Activated T-helper 1 cell treated with anti-CD3 and anti-CD28 coated beads, Interleukin-12 subunit alpha, Interleukin-12 subunit beta, Interleukin-2, Interleukin-4 antibody, amounts not matched to agents 30 ng/mL and 10 ng/mL and 1 ng/mL, durations not matched to agents 14 hours and 24 hours and 36 hours (primary cell): ENCODE measurements around the gene CDH23. TPM values are rescaled to one million over a fixed set of nuclear protein-coding genes. Genes with fewer than 3 reads are reported as not detected.
A peak's percentile ranks its signal among the peaks of the same experiment; 100 is the strongest.

Source experiments
- DNase-seq: peaks from one replicate; pipeline ENCODE4 v3.0.0; 2021; ENCODE audit warnings: low spot score
- H3K27ac Mint-ChIP-seq: one replicate; pipeline ENCODE4 v1.8.0; 2021; ENCODE audit warnings: mild to moderate bottlenecking, mixed read lengths
- H3K27me3 Mint-ChIP-seq: one replicate; pipeline ENCODE4 v1.8.0; 2022; ENCODE audit warnings: mild to moderate bottlenecking, moderate library complexity, mixed read lengths; ENCODE audit not compliant: insufficient read depth
- H3K36me3 Mint-ChIP-seq: one replicate; pipeline ENCODE4 v1.8.0; 2021; ENCODE audit warnings: low read depth, mixed read lengths
- H3K4me1 Mint-ChIP-seq: one replicate; pipeline ENCODE4 v1.8.0; 2021; ENCODE audit warnings: low read depth, mixed read lengths
- H3K4me3 Mint-ChIP-seq: one replicate; pipeline ENCODE4 v1.8.0; 2021; ENCODE audit warnings: mild to moderate bottlenecking, moderate library complexity, mixed read lengths
- H3K9me3 Mint-ChIP-seq: one replicate; pipeline ENCODE4 v1.8.0; 2021; ENCODE audit warnings: mixed read lengths
- intact Hi-C: fragments of 100-400 bp; cut with micrococcal nuclease; formaldehyde crosslinking; loops from one replicate; pipeline ENCODE4 v1.15.1; 2024
- total RNA-seq: library from RNA; stranded (reverse); gene quantifications from 2 replicates; pipeline ENCODE4 v1.2.3, GENCODE V29; 2022

CDH23 gene
- total RNA-seq, 1 donor from 2014 or later, result 0.57 TPM

DNA sequence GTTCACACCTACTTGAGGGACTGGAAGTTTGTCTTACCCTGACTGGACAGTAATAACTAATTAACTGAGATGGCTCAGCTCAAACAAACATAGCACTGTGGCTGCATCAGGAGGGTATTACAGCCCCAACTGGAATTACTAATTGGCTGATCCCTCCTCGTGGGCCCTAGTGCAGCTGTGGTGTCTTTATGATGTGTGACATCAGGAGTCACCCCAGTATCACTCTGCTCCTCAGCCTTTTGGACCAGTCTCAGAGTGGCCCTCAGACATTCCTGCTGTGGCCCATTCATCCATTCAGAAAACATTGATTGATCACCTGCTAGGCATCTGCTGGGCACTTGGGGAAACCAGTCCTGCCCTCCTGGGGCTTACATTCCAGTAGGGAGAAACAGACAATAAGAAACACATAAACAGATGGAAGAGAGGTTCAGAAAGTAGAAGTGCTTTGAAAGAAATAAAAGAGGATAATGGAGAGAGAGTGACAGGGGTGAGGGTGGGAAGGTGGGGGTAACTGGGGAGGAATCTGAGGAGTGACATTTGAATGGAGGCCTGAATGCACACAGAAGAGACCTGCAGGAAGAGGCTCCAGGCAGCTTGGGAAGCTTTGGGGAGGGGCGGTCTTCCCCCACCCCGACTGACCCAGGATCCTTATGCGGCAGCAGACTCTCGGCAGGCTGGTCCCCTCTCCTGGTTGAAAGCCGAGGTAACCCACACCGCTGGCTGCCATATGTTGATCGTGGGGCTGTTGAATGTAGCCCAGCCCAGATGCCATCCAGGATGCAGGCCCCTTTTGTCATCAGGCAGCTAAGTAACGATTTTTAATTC, 209.7 kb downstream of the CDH23 start:
- H3K4me3 Mint-ChIP-seq, result no peak overlapping the region
- no peak overlapping the region for H3K27ac Mint-ChIP-seq
- no peaks in the 10 kb centered on the region for H3K27me3 Mint-ChIP-seq
- H3K9me3 Mint-ChIP-seq, result no peaks in the 10 kb centered on the region
- intact Hi-C loops, result no loop called here
- no peak for DNase-seq
- no peaks in the 10 kb centered on the region for H3K36me3 Mint-ChIP-seq
- peaks cover 6% of the 10 kb centered on the region for H3K4me1 Mint-ChIP-seq

DNA sequence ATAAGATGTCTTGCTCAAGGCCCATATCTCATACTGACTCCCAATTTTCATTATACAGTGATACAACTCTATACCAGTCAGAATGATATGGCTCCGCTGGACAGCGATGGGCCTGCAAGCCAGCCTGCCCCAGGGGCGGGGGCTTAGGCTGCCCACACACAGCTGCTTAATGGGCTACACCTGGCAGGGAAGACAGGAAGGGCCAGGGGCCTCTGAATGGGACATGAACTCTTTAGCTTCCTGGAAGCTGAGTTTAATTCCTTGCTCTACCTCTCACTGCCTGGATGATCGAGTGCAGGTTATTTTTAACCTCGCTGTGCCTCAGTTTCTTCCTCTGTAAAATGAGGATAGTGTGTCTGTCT, 210.3 kb downstream of the CDH23 start:
- Mint-ChIP-seq H3K27me3 (peaks cover 2% of the 10 kb centered on the region), H3K4me3 (no peak overlapping the region), H3K36me3 (no peaks in the 10 kb centered on the region), H3K4me1 (peaks cover 5% of the 10 kb centered on the region), H3K27ac (no peak overlapping the region), H3K9me3 (no peaks in the 10 kb centered on the region)
- no peak for DNase-seq
- intact Hi-C loops, result no loop called here

DNA sequence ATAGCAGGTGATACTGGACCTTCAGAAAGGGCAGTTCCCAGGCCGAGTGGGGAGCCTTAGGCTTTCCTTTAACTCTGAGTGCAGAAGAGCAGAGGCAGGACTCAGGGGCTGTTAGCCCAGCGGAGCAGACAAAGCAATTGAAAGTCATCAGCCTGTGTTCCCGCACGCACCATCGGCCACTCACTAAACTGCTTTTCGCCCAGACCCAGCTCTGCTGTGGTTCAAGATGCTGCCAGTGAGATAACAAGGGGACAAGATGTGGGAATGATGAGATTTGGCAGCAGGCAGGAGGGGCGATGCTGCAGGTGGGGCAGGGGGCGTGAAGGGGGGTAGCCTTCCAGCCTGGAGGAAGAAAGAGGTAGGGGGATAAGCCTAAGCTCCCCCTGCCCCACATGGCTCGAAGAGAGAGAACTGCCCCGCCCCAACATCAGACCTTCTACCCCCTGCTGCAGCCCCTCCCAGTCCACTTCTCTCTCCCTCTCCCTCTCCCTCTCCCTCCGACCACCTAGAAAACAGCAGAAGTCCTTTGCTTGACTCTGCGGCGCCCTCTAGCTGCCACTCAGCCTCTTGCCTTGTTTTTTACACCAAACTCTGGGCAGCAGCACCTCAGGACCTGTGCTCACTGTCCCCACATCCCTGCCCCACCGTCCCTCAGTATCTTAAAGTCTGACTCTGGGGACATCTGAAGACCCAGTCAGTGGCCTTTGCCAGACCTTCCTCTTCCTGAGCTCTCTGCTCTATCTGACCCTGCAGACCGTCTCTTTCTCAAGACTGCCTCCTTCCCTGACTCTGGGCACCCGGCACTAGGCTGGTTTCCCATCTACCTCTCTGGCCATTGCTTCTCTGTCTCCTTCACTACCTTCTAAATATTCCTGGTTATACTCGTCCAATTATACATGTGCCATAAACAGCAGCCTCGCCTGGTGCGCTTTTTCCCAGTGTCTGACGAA, 212.4 kb downstream of the CDH23 start:
- H3K9me3 Mint-ChIP-seq, result no peaks in the 10 kb centered on the region
- peak; percentile 35 for DNase-seq
- peaks cover 5% of the 10 kb centered on the region for H3K4me1 Mint-ChIP-seq
- peaks cover 4% of the 10 kb centered on the region for H3K27me3 Mint-ChIP-seq
- H3K27ac Mint-ChIP-seq, result no peak overlapping the region
- H3K4me3 Mint-ChIP-seq, result no peak overlapping the region
- intact Hi-C loops, result loop anchor here (1.0 kb wide), 3 partner anchors 123 to 295 kb away; no protein-coding TSS in a partner anchor
- no peaks in the 10 kb centered on the region for H3K36me3 Mint-ChIP-seq

DNA sequence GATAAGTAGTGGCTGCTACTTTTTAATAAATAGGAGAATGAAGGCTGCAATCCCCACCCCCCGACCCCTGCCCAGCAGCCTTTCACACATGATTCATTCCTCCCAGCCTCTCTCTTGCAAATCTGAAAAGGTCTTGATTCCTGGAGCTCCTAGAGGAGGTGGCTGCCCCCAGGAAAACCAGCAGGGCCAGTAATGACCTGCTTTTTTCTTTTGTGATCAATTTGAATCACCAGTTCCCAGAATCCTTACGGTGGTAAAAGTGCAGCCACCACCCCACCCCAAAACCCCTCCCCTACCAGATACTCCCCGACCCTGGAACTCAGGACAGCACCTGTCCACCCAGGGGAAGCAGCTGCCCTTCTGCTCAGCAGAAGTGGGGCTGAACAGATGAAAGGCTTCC, 213.9 kb downstream of the CDH23 start:
- H3K27me3 Mint-ChIP-seq, result peaks cover 4% of the 10 kb centered on the region
- H3K27ac Mint-ChIP-seq, result no peak overlapping the region
- H3K4me3 Mint-ChIP-seq, result no peak overlapping the region
- H3K9me3 Mint-ChIP-seq, result no peaks in the 10 kb centered on the region
- intact Hi-C loops, result no loop called here
- no peaks in the 10 kb centered on the region for H3K36me3 Mint-ChIP-seq
- no peak for DNase-seq
- H3K4me1 Mint-ChIP-seq, result no peaks in the 10 kb centered on the region

DNA sequence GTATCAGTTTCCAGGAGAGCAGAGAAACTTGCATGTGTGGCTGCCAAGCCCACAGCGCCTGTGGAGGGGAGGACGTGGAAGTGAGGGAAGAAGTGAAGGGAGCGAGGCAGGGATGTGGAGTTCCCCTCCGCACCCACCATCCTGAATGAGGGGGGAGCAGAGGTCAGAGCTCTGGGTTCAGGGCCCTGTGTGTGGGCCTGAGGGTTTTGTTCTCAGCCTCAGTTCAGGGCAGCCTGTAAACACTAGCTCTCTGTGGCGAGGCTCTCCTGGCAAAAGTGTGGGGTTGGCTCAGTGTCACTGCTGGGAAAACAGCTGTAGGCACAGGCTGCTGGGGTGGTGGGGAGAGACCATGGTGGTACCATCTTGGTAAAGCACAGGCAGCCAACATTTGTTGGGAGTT, 214.4 kb downstream of the CDH23 start:
- Mint-ChIP-seq H3K36me3 (no peaks in the 10 kb centered on the region), H3K9me3 (no peaks in the 10 kb centered on the region), H3K4me3 (no peak overlapping the region), H3K4me1 (no peaks in the 10 kb centered on the region), H3K27ac (no peak overlapping the region), H3K27me3 (peaks cover 4% of the 10 kb centered on the region)
- no peak for DNase-seq
- intact Hi-C loops, result no loop called here

DNA sequence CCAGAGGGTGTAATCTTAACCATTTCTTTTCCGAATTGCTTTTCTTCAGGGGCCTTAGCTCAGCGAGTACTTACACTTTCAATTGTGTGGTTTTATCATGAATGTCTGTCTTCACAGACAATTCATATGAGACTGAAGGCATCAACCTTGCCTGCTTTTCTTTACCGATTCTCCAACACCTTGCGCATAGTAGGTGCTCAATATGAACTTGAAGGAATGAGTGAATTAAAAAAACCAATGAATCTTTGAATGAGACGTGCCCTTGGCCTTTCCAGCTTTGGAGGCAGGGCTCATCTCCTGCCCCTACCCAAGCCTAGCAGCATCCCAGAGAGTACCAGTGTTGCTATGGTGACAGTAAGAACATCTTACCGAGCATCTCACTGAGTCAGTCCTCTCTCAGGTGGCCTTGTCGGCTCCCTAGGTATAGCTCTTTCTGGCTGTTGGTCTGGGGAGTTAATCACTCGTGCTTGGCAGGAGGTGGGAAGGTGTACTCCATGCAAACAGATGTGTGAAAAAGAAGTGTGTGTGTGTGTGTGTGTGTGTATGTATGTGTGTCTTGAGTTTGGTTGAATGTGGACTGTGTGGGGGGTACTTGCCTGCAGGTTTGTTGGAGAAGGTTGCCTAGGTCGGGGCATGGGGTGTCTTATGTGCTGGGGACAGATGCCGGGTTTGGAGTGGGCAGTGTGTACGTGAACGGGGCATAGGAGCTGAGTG, 215.1 kb downstream of the CDH23 start:
- no peak overlapping the region for H3K4me3 Mint-ChIP-seq
- no peak overlapping the region for H3K27ac Mint-ChIP-seq
- H3K9me3 Mint-ChIP-seq, result no peaks in the 10 kb centered on the region
- H3K4me1 Mint-ChIP-seq, result no peaks in the 10 kb centered on the region
- intact Hi-C loops, result no loop called here
- peaks cover 4% of the 10 kb centered on the region for H3K27me3 Mint-ChIP-seq
- DNase-seq, result no peak
- no peaks in the 10 kb centered on the region for H3K36me3 Mint-ChIP-seq

DNA sequence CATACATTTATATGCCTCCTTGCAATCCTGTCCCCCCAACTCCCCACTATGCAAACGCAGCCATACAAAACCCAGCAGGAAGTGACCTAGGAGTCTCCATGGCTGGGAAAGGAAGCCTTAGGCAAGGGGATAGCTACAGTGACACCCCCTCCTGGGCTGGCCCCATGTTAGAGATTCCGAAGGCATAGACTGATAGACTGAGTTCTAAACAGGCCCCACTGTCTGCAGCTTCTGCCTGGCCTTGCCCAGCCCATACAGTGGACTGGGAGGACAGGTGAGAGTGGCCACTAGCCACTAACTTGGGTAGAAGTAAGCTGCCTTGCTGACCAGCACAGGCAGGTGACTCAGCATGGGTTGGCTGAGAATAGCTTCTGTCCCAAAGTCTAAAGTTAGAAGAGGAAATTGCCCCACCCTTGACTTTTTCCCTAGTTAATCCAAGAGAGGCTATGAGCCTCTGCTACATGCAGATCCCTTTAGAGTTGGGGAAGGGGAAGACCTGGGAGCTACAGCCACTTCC, 216.6 kb downstream of the CDH23 start:
- intact Hi-C loops, result no loop called here
- Mint-ChIP-seq H3K4me3 (no peak overlapping the region), H3K27ac (no peak overlapping the region), H3K9me3 (no peaks in the 10 kb centered on the region), H3K27me3 (peaks cover 4% of the 10 kb centered on the region), H3K4me1 (no peaks in the 10 kb centered on the region), H3K36me3 (no peaks in the 10 kb centered on the region)
- DNase-seq, result no peak

DNA sequence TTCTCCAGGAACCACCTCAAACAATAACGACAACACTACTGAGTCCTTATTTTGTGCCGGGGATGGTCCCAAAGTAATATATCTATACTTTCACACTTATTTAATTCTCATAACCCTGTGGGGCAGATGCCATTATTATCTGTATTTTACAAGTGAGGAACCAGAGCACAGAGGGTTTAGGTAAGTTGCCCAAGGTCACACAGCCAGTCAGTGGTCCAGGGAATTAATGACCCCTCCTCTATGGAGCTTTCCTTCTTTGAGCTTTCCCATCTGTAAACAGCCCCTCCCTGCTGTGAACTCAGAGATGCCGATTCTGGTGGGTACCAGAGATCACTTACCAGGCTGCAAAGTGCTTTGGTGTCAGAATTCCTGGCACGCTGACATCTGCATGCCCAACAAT, 217.2 kb downstream of the CDH23 start:
- no peaks in the 10 kb centered on the region for H3K9me3 Mint-ChIP-seq
- DNase-seq, result no peak
- H3K4me1 Mint-ChIP-seq, result no peaks in the 10 kb centered on the region
- H3K36me3 Mint-ChIP-seq, result no peaks in the 10 kb centered on the region
- peaks cover 5% of the 10 kb centered on the region for H3K27me3 Mint-ChIP-seq
- intact Hi-C loops, result no loop called here
- H3K27ac Mint-ChIP-seq, result no peak overlapping the region
- H3K4me3 Mint-ChIP-seq, result no peak overlapping the region

DNA sequence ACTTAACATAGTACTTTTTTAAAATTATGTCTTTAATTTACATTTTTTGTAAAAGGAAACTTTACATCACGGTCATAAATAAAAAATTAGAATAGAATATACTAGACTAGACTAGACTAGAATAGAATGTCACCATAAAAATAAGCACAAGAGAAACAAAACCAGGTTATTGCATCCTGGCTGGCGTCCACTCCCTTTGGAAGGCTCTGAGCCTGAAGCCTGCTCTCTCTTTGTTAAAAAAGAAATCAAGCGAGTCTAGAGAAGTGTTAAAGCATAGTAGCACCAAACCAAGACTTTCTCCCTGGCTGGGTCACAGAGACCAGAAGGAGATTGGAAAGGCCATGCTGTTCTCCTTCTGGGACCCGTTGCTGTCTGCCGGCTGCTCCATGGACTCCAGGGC, 218.2 kb downstream of the CDH23 start:
- intact Hi-C loops, result no loop called here
- no peak for DNase-seq
- H3K27ac Mint-ChIP-seq, result no peak overlapping the region
- no peaks in the 10 kb centered on the region for H3K36me3 Mint-ChIP-seq
- no peaks in the 10 kb centered on the region for H3K9me3 Mint-ChIP-seq
- H3K4me3 Mint-ChIP-seq, result no peak overlapping the region
- H3K27me3 Mint-ChIP-seq, result peaks cover 5% of the 10 kb centered on the region
- H3K4me1 Mint-ChIP-seq, result no peaks in the 10 kb centered on the region

DNA sequence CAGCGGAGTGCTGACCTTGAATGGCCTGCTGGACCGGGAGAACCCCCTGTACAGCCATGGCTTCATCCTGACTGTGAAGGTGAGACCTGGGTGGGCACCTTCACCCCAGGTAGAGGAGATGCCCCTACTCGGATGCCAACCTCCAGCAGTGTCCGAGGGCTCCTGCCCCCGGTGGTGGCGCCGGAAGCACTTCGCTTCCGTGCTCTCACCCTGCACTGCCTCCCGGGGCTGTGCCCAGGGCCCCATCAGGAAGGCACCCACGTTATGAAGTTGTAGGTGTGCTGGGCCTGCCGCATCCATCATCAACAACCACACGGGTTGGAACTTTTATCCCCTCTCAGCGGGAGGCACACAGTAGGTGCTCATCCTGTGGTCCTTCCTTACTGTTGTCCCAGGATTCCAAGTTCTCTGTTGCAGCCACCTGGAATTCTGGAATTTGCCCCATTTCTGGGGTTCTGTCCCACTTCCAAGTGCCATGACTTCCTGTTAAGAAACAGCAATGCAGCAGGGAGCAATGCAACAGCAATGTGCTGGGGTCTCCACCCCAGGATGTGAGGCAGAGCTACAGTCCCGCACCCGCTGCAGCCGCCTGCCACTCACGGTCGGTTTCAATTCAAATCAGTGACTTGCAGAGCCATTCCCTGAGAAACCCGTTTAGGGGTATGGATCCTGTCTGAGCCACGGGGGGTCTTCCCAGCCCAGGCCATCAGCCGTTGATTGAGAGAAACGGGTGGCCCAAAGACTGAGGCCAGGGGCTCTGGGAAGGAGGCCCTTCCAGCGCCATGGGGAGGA, 219.0 kb downstream of the CDH23 start:
- Mint-ChIP-seq H3K27me3 (peaks cover 5% of the 10 kb centered on the region), H3K27ac (no peak overlapping the region), H3K4me3 (no peak overlapping the region), H3K36me3 (no peaks in the 10 kb centered on the region), H3K4me1 (no peaks in the 10 kb centered on the region), H3K9me3 (no peaks in the 10 kb centered on the region)
- no peak for DNase-seq
- intact Hi-C loops, result no loop called here

DNA sequence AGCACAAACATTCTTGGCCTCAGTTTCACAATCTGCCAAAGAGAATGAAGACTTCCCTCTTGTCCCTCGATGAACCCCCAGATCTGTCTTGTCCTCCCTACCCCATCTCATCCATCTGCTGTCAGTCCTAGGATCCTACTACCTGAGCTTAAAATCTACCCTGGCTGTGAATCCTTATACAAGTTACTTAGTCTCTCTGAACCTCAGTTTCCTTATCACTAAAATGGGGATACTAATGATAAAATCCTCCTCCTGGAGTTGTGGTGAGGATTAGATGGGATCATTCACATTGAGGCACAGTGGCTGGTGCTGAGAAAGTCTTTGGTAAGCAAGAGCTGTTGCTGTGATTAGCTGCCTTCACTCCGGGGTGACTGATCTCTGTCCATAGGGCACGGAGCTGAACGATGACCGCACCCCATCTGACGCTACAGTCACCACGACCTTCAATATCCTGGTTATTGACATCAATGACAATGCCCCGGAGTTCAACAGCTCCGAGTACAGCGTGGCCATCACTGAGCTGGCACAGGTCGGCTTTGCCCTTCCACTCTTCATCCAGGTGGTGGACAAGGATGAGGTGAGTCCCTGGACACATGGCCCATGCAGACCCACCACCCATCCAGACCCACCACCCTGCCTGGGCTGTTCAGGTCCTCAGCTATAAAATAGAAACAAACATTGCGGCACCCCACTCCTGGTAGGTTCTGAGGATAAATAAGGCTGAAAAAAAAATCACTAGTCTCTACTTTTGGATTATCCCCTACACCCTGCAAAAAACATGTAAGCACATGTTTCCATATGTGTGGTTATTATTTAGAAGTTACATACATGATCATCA, 220.3 kb downstream of the CDH23 start:
- Mint-ChIP-seq H3K36me3 (no peaks in the 10 kb centered on the region), H3K9me3 (no peaks in the 10 kb centered on the region), H3K27ac (no peak overlapping the region), H3K27me3 (peaks cover 4% of the 10 kb centered on the region), H3K4me3 (no peak overlapping the region), H3K4me1 (no peaks in the 10 kb centered on the region)
- DNase-seq, result no peak
- intact Hi-C loops, result no loop called here
